Endothelial cell (in vitro differentiated cells): Measurements from ENCODE around the gene CCDC13. TPM values are rescaled to one million over a fixed set of nuclear protein-coding genes. Genes with fewer than 3 reads are reported as not detected.

Experiments used
- DNase-seq: peaks from one replicate; pipeline ENCODE4 v3.0.0; 2021; ENCODE audit warnings: low spot score
- H3K27ac Mint-ChIP-seq: one replicate; pipeline ENCODE4 v1.8.0; 2021; ENCODE audit warnings: mixed read lengths, inconsistent platforms; ENCODE audit not compliant: unreplicated experiment
- H3K27me3 Mint-ChIP-seq: one replicate; pipeline ENCODE4 v1.8.0; 2021; ENCODE audit warnings: mild to moderate bottlenecking, moderate library complexity, mixed read lengths, inconsistent platforms; ENCODE audit not compliant: unreplicated experiment
- H3K36me3 Mint-ChIP-seq: one replicate; pipeline ENCODE4 v1.8.0; 2021; ENCODE audit warnings: mild to moderate bottlenecking, low read depth, mixed read lengths, inconsistent platforms; ENCODE audit not compliant: unreplicated experiment
- H3K4me1 Mint-ChIP-seq: one replicate; pipeline ENCODE4 v1.8.0; 2021; ENCODE audit warnings: mild to moderate bottlenecking, mixed read lengths, inconsistent platforms; ENCODE audit not compliant: unreplicated experiment
- H3K4me3 Mint-ChIP-seq: one replicate; pipeline ENCODE4 v1.8.0; 2021; ENCODE audit warnings: mild to moderate bottlenecking, mixed read lengths, inconsistent platforms; ENCODE audit not compliant: unreplicated experiment
- H3K9me3 Mint-ChIP-seq: one replicate; pipeline ENCODE4 v1.8.0; 2021; ENCODE audit warnings: mixed read lengths, inconsistent platforms; ENCODE audit not compliant: unreplicated experiment
- total RNA-seq: library from RNA; stranded (reverse); fragmentation: NEBNext Ultra II Directional; extraction: Animal tissue kit (Norgen Biotek cat#: 25700); gene quantifications from one replicate; pipeline ENCODE4 v1.2.1, GENCODE V29; 2021; ENCODE audit not compliant: unreplicated experiment
- TF ChIP-seq, protein P1 (sequence below): fragments of 200-600 bp; sonication (generic); IDR thresholded peaks from one replicate; pipeline ENCODE4 v1.5.0; 2021; ENCODE audit warnings: antibody characterized with exemption; ENCODE audit not compliant: unreplicated experiment

The CCDC13 gene
- total RNA-seq, 1 donor from 2014 or later: 0.41 TPM

DNA sequence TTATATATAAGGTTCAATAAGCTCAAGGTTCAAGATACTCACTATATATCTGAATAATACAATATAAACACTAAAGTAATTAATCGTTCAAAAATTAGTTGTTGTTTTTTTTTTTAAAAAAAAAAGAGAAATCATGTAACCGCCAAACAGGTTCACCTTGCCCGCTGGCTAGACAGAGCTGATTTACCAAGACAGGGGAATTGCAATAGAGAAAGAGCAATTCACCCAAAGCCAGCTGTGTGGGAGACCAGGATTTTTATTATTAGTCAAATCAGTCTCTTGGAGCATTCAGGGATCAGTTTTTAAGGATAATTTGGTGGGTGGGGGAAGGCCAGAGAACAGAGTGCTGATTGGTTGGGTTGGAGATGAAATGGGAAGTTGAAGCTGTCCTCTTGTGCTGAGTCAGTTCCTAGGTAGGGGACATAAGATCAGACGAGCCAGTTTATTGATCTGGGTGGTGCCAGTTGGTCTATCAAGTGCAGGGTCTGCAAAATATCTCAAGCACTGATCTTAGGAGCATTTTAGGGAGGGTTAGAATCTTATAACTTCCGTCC lies 23.4 kb upstream of the CCDC13 start:
- Mint-ChIP-seq H3K36me3 (peaks cover 15% of the 10 kb centered on the region), H3K27me3 (no peaks in the 10 kb centered on the region), H3K4me3 (no peak overlapping the region), H3K9me3 (no peaks in the 10 kb centered on the region), H3K27ac (no peak overlapping the region), H3K4me1 (no peaks in the 10 kb centered on the region)
- no peak for DNase-seq
- TF ChIP-seq, protein P1, sequence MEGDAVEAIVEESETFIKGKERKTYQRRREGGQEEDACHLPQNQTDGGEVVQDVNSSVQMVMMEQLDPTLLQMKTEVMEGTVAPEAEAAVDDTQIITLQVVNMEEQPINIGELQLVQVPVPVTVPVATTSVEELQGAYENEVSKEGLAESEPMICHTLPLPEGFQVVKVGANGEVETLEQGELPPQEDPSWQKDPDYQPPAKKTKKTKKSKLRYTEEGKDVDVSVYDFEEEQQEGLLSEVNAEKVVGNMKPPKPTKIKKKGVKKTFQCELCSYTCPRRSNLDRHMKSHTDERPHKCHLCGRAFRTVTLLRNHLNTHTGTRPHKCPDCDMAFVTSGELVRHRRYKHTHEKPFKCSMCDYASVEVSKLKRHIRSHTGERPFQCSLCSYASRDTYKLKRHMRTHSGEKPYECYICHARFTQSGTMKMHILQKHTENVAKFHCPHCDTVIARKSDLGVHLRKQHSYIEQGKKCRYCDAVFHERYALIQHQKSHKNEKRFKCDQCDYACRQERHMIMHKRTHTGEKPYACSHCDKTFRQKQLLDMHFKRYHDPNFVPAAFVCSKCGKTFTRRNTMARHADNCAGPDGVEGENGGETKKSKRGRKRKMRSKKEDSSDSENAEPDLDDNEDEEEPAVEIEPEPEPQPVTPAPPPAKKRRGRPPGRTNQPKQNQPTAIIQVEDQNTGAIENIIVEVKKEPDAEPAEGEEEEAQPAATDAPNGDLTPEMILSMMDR: no peak

DNA sequence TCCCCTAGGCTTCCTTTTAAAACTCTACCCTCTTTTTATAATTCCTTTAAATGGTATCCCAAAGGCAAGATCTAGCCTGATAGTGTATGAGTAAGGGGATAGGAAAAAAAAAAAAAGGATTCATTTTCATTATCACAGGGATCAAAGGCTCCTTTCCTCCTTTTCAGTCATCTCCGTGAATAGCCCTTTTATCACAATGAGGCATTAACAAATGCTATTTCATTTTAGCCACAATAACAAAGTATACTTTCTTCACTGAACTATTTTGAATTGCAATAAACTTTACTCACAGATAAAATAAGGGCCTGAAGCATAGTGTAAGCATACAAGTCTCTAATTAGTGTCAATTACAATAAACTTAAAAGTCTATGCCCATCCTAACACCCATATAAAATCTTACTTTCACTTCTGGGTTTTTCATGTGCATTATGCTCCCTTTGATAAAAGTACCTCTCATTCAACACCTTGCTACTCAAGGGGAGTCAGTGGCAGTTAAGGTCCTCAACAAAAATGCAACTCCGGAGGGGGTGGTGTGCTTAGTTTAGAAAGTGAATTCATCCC lies 22.6 kb upstream of the CCDC13 start:
- Mint-ChIP-seq H3K4me3 (peak overlapping the region; percentile 6), H3K27ac (no peak overlapping the region), H3K27me3 (no peaks in the 10 kb centered on the region), H3K4me1 (no peaks in the 10 kb centered on the region), H3K9me3 (no peaks in the 10 kb centered on the region), H3K36me3 (peaks cover 15% of the 10 kb centered on the region)
- TF ChIP-seq, protein P1: no peak
- no peak for DNase-seq

DNA sequence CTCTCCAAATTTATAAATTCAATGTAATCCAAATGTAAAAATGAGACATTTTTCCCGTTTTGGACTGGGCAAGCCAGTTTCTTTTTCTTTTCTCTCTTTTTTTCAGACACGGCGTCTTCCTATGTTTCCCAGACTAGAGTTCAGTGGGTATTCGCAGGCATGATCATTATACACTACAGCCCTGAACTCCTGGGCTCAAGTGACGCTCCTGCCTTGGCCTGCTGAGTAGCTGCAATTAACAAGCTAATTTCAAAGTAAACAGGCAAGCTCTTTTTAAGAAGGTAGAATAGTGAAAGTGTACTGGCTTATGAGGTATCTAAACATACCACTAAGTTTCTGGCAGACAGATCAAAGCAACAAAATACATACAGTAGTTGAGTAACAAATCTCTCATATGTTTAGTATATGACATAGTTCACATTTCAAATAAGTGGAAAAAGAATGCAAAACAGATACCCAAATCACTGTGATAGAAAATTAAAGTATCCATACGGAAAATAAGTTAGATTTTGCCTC lies 17.7 kb upstream of the CCDC13 start:
- Mint-ChIP-seq H3K36me3 (peaks cover 18% of the 10 kb centered on the region), H3K27me3 (no peaks in the 10 kb centered on the region), H3K27ac (no peak overlapping the region), H3K9me3 (no peaks in the 10 kb centered on the region), H3K4me3 (no peak overlapping the region), H3K4me1 (no peaks in the 10 kb centered on the region)
- TF ChIP-seq, protein P1: no peak
- DNase-seq: no peak

DNA sequence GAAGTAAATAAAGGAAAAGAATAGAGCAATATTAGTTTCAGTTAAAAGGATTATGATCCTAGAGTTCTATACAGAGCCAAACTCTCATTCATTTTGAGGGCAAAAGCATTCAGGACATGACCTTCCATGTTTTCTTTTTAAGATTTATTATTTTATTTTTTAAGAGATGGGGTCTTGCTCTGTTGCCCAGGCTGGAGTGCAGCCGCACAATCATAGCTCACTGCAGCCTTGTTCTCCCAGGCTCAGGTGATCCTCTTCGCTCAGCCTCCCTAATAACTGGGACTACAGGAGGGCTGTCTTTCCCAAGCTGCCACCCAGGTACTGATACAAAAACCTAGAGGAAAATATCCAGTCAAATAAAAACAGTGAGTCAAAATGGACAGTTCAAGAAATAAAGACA lies 13.6 kb upstream of the CCDC13 start:
- no peaks in the 10 kb centered on the region for H3K9me3 Mint-ChIP-seq
- no peak overlapping the region for H3K4me3 Mint-ChIP-seq
- TF ChIP-seq, protein P1: no peak
- peaks cover 11% of the 10 kb centered on the region for H3K36me3 Mint-ChIP-seq
- no peaks in the 10 kb centered on the region for H3K4me1 Mint-ChIP-seq
- DNase-seq: no peak
- no peak overlapping the region for H3K27ac Mint-ChIP-seq
- H3K27me3 Mint-ChIP-seq: peaks cover 2% of the 10 kb centered on the region

DNA sequence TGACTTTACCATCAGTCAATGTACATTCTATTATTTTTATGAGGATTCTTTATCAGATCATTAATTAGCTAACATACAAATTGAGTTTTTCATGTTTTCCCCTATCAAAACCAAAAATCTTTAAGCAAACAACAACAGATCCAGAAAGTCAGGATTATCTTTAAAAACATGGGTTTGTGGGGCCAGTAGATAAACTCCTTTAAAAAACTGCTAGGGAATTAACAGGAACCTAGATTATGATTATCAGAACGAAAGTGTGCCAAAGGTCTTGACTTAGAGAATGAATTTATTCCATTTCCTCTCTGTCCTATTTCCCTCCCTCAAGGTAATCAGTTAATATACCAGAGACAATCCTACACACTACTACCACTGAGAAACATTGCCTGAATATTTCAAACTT lies 13.2 kb upstream of the CCDC13 start:
- H3K36me3 Mint-ChIP-seq: peaks cover 11% of the 10 kb centered on the region
- H3K4me3 Mint-ChIP-seq: no peak overlapping the region
- no peak for DNase-seq
- no peaks in the 10 kb centered on the region for H3K9me3 Mint-ChIP-seq
- TF ChIP-seq, protein P1: no peak
- peaks cover 2% of the 10 kb centered on the region for H3K27me3 Mint-ChIP-seq
- H3K27ac Mint-ChIP-seq: no peak overlapping the region
- no peaks in the 10 kb centered on the region for H3K4me1 Mint-ChIP-seq
